ENCODE data around the gene DBI. TPM values are rescaled to one million over a fixed set of nuclear protein-coding genes. Genes with fewer than 3 reads are reported as not detected.

Gene DBI
- total and polyA plus RNA-seq, 2 donors from 2014 or later = 135 to 1,066 TPM

- H3K4me3 ChIP-seq (ENCODE audit: low read length in 3 of 3) = no peak overlapping the region
- no peak overlapping the region for H3K9ac ChIP-seq (ENCODE audit: low read length in 3 of 3)
- intact Hi-C loops (cut with DNase I) = no loop called here
- no peaks in the 10 kb centered on the region for H3K36me3 ChIP-seq (ENCODE audit: control insufficient read depth in 2 of 3, insufficient read depth in 3 of 3, low read length in 3 of 3)
- no peak overlapping the region for H3K27ac ChIP-seq (ENCODE audit: low read depth in 2 of 2, low read length in 2 of 2)
- FAIRE-seq (no peak), DNase-seq (peak in 1 of 5 donors; percentile 19)
- no peaks in the 10 kb centered on the region for H3K27me3 ChIP-seq (ENCODE audit: control insufficient read depth, insufficient read depth, low read length)
- TF ChIP-seq CTCF (IDR thresholded peaks at IDR 0.05; ENCODE audit: borderline replicate concordance, extremely low read depth, insufficient read depth) = no peak
- no peaks in the 10 kb centered on the region for H3K9me3 ChIP-seq (ENCODE audit: control insufficient read depth in 2 of 3, insufficient read depth in 1 of 3, low read length in 3 of 3)
- H3K4me1 ChIP-seq (ENCODE audit: control insufficient read depth in 2 of 3, insufficient read depth in 2 of 3, low read depth in 1 of 3, low read length in 3 of 3) = peaks cover 0 to 9% (median 0%) of the 10 kb centered on the region in 3 donors
These were observed 47.2 kb upstream of the DBI start for GRCh38 chr2:119319593-119319992.

GRCh38 chr2:119323459-119323858 is 43.3 kb upstream of the DBI start:
- H3K27ac ChIP-seq (ENCODE audit: low read depth in 2 of 2, low read length in 2 of 2) = no peak overlapping the region
- no peak overlapping the region for H3K9ac ChIP-seq (ENCODE audit: low read length in 3 of 3)
- H3K36me3 ChIP-seq (ENCODE audit: control insufficient read depth in 2 of 3, insufficient read depth in 3 of 3, low read length in 3 of 3) = no peaks in the 10 kb centered on the region
- no peaks in the 10 kb centered on the region for H3K27me3 ChIP-seq (ENCODE audit: control insufficient read depth, insufficient read depth, low read length)
- H3K4me3 ChIP-seq (ENCODE audit: low read length in 3 of 3) = no peak overlapping the region
- no peak for TF ChIP-seq CTCF (IDR thresholded peaks at IDR 0.05; ENCODE audit: borderline replicate concordance, extremely low read depth, insufficient read depth)
- no peak for DNase-seq
- no peaks in the 10 kb centered on the region for H3K9me3 ChIP-seq (ENCODE audit: control insufficient read depth in 2 of 3, insufficient read depth in 1 of 3, low read length in 3 of 3)
- no peak for FAIRE-seq
- intact Hi-C loops (cut with DNase I) = no loop called here
- no peaks in the 10 kb centered on the region for H3K4me1 ChIP-seq (ENCODE audit: control insufficient read depth in 2 of 3, insufficient read depth in 2 of 3, low read depth in 1 of 3, low read length in 3 of 3)

- Histone ChIP-seq H3K9me3 (ENCODE audit: control insufficient read depth in 2 of 3, insufficient read depth in 1 of 3, low read length in 3 of 3) (no peaks in the 10 kb centered on the region), H3K9ac (ENCODE audit: low read length in 3 of 3) (no peak overlapping the region), H3K36me3 (ENCODE audit: control insufficient read depth in 2 of 3, insufficient read depth in 3 of 3, low read length in 3 of 3) (no peaks in the 10 kb centered on the region), H3K27me3 (ENCODE audit: control insufficient read depth, insufficient read depth, low read length) (no peaks in the 10 kb centered on the region), H3K4me3 (ENCODE audit: low read length in 3 of 3) (no peak overlapping the region), H3K27ac (ENCODE audit: low read depth in 2 of 2, low read length in 2 of 2) (no peak overlapping the region), H3K4me1 (ENCODE audit: control insufficient read depth in 2 of 3, insufficient read depth in 2 of 3, low read depth in 1 of 3, low read length in 3 of 3) (no peaks in the 10 kb centered on the region)
- intact Hi-C loops (cut with DNase I) = no loop called here
- DNase-seq (no peak), FAIRE-seq (no peak)
- TF ChIP-seq CTCF (IDR thresholded peaks at IDR 0.05; ENCODE audit: borderline replicate concordance, extremely low read depth, insufficient read depth) = no peak
These were observed 42.0 kb upstream of the DBI start for GRCh38 chr2:119324685-119325270.

GRCh38 chr2:119326938-119327337 is 39.8 kb upstream of the DBI start:
- no peak for TF ChIP-seq CTCF (IDR thresholded peaks at IDR 0.05; ENCODE audit: borderline replicate concordance, extremely low read depth, insufficient read depth)
- intact Hi-C loops (cut with DNase I) = no loop called here
- Histone ChIP-seq H3K36me3 (ENCODE audit: control insufficient read depth in 2 of 3, insufficient read depth in 3 of 3, low read length in 3 of 3) (no peaks in the 10 kb centered on the region), H3K9me3 (ENCODE audit: control insufficient read depth in 2 of 3, insufficient read depth in 1 of 3, low read length in 3 of 3) (no peaks in the 10 kb centered on the region), H3K27ac (ENCODE audit: low read depth in 2 of 2, low read length in 2 of 2) (no peak overlapping the region), H3K4me3 (ENCODE audit: low read length in 3 of 3) (no peak overlapping the region), H3K9ac (ENCODE audit: low read length in 3 of 3) (no peak overlapping the region), H3K27me3 (ENCODE audit: control insufficient read depth, insufficient read depth, low read length) (no peaks in the 10 kb centered on the region), H3K4me1 (ENCODE audit: control insufficient read depth in 2 of 3, insufficient read depth in 2 of 3, low read depth in 1 of 3, low read length in 3 of 3) (no peaks in the 10 kb centered on the region)
- DNase-seq (no peak), FAIRE-seq (no peak)

All from kidney (tissue), 14 donors.